ENCODE results near the gene HNRNPD.

GRCh38 chr4:82402196-82402775, 28.5 kb upstream of the HNRNPD start:
- TF ChIP-seq POLR2AphosphoS5 (IDR thresholded peaks at IDR 0.05) (no peak), POLR2A (IDR thresholded peaks at IDR 0.05) (no peak), CTCF (IDR thresholded peaks at IDR 0.05) (no peak)

Data from upper lobe of left lung (tissue), 4 donors.